Epithelial cell of proximal tubule (primary cell): ENCODE results near the gene DUOXA1. TPM values are rescaled to one million over a fixed set of nuclear protein-coding genes. Genes with fewer than 3 reads are reported as not detected.

Source experiments
- DNase-seq: peaks from one replicate; pipeline ENCODE4 v3.0.0-alpha.2; 2011; ENCODE audit warnings: low read depth
- H3K4me3 ChIP-seq: 2 replicates; pipeline ENCODE4 v1.5.1; 2011; ENCODE audit warnings: low read depth, mild to moderate bottlenecking, low read length
- CTCF ChIP-seq: conservative IDR thresholded peaks from 2 replicates; pipeline ENCODE4 v1.5.1; 2012; ENCODE audit warnings: low read depth, mild to moderate bottlenecking, low read length
- total RNA-seq: library from RNA; depleted of rRNA; stranded (reverse); fragments of >200 nt; gene quantifications from 2 replicates; pipeline ENCODE4 v1.2.3, GENCODE V29; 2015

DUOXA1 gene
- total RNA-seq, 1 donor from 2014 or later, result 0.46 TPM

- TF ChIP-seq CTCF, result no peak
- DNase-seq, result no peak
- no peak overlapping the region for H3K4me3 ChIP-seq
These were observed 39.3 kb upstream of the DUOXA1 start for GRCh38 chr15:45168751-45169551.

GRCh38 chr15:45168286-45168685 is 38.6 kb upstream of the DUOXA1 start:
- no peak overlapping the region for H3K4me3 ChIP-seq
- TF ChIP-seq CTCF, result no peak
- DNase-seq, result no peak

GRCh38 chr15:45167631-45168205 is 38.0 kb upstream of the DUOXA1 start:
- no peak for DNase-seq
- H3K4me3 ChIP-seq, result peak overlapping the region; percentile 73
- TF ChIP-seq CTCF, result no peak

- TF ChIP-seq CTCF, result peak; percentile 62
- no peak for DNase-seq
- peak overlapping the region; percentile 73 for H3K4me3 ChIP-seq
These were observed 37.4 kb upstream of the DUOXA1 start for GRCh38 chr15:45166834-45167630.

- no peak for TF ChIP-seq CTCF
- no peak overlapping the region for H3K4me3 ChIP-seq
- no peak for DNase-seq
These were observed 35.9 kb upstream of the DUOXA1 start for GRCh38 chr15:45165536-45165935.

GRCh38 chr15:45164914-45165313 is 35.2 kb upstream of the DUOXA1 start:
- no peak overlapping the region for H3K4me3 ChIP-seq
- no peak for TF ChIP-seq CTCF

More at GRCh38 chr15:45164914-45165313, 35.2 kb upstream of the DUOXA1 start:
- no peak for DNase-seq
